ENCODE data around the gene SLC2A9.

DNA sequence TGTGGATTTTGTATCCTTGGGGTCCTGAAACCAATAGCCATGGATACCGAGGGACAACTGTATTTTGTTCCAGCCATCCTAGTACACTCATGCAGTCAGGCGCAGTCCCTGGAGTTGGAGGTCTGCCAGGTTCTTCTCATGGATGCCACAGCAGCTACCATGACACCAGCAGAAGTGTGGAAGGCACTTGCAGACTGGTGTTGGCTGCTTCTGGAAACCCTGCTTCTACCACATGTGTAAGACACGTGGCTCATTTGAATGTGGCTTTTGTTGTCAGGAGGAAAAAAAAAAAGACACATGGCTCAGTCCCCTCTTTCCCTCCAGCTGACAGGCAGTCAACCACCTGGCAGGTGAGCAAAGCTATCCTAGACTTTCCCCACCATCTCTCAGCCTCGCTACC is 220.4 kb downstream of the SLC2A9 start:
- TF ChIP-seq, protein P1, sequence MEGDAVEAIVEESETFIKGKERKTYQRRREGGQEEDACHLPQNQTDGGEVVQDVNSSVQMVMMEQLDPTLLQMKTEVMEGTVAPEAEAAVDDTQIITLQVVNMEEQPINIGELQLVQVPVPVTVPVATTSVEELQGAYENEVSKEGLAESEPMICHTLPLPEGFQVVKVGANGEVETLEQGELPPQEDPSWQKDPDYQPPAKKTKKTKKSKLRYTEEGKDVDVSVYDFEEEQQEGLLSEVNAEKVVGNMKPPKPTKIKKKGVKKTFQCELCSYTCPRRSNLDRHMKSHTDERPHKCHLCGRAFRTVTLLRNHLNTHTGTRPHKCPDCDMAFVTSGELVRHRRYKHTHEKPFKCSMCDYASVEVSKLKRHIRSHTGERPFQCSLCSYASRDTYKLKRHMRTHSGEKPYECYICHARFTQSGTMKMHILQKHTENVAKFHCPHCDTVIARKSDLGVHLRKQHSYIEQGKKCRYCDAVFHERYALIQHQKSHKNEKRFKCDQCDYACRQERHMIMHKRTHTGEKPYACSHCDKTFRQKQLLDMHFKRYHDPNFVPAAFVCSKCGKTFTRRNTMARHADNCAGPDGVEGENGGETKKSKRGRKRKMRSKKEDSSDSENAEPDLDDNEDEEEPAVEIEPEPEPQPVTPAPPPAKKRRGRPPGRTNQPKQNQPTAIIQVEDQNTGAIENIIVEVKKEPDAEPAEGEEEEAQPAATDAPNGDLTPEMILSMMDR (IDR thresholded peaks at IDR 0.05; ENCODE audit: insufficient read depth, low read depth, low read length) = no peak
- TF ChIP-seq EZH2 (IDR thresholded peaks at IDR 0.05; ENCODE audit: insufficient read depth, low read length) = no peak

Data from astrocyte (in vitro differentiated cells and primary cell).